OCI-LY3 (cell line): Measurements from ENCODE around the gene MUC13.

Experiments
- EZH2phosphoT487 ChIP-seq: fragments of 200-600 bp; shearing (Covaris generic); IDR thresholded peaks from 2 replicates; pipeline ENCODE4 v1.6.1; 2018; ENCODE audit warnings: antibody characterized with exemption, mixed run types, low read depth
- TF ChIP-seq, protein P1 (sequence below): fragments of 200-600, 300-600 bp; sonication (generic); IDR thresholded peaks from 2 replicates; pipeline ENCODE4 v1.5.1; 2014; ENCODE audit warnings: antibody characterized with exemption, low read length, low read depth

DNA sequence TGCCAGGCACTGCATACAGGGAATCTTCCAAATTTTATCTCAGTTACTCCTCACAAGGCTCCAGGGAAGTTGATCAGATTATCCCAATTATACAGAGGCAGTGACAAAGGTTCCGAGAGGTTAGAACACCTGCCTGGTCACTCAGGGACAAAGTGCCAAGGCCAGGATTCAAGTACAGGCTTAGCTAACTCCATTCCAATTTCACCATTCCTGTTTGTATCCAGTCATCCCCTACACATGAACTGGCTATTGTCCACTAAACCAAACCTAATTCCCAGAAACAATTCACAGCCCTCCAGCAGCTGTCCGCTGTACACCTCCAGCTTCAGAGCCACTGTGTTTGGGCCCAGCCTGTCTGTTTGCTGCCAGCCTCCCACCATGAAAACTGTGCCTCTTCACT lies 16.0 kb downstream of the MUC13 start:
- TF ChIP-seq, protein P1, sequence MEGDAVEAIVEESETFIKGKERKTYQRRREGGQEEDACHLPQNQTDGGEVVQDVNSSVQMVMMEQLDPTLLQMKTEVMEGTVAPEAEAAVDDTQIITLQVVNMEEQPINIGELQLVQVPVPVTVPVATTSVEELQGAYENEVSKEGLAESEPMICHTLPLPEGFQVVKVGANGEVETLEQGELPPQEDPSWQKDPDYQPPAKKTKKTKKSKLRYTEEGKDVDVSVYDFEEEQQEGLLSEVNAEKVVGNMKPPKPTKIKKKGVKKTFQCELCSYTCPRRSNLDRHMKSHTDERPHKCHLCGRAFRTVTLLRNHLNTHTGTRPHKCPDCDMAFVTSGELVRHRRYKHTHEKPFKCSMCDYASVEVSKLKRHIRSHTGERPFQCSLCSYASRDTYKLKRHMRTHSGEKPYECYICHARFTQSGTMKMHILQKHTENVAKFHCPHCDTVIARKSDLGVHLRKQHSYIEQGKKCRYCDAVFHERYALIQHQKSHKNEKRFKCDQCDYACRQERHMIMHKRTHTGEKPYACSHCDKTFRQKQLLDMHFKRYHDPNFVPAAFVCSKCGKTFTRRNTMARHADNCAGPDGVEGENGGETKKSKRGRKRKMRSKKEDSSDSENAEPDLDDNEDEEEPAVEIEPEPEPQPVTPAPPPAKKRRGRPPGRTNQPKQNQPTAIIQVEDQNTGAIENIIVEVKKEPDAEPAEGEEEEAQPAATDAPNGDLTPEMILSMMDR = no peak
- no peak for TF ChIP-seq EZH2phosphoT487
